Vagina (tissue), 2 donors: Measurements from ENCODE around the gene OPN1SW.

ENCODE experiments used
- CTCF ChIP-seq, 3 experiments: fragments of 450-650 bp in 2 of 3; fragments of 200-600 bp in 1 of 3; sonication (generic) in 1 of 3; IDR thresholded peaks; one replicate each; pipeline ENCODE4 v1.5.1; 2017 to 2019; ENCODE audit warnings: antibody characterized with exemption in 3 of 3, mild to moderate bottlenecking in 2 of 3, moderate library complexity in 2 of 3
- POLR2A ChIP-seq, 2 donors: fragments of 450-650 bp; IDR thresholded peaks; one replicate each; pipeline ENCODE4 v1.6.1; 2017; ENCODE audit warnings: antibody characterized with exemption in 2 of 2, mild to moderate bottlenecking in 2 of 2, moderate library complexity in 2 of 2

- no peak for TF ChIP-seq POLR2A (IDR thresholded peaks at IDR 0.05)
- TF ChIP-seq CTCF (IDR thresholded peaks at IDR 0.05): no peak
Observed at GRCh38 chr7:128737867-128738385, 37.7 kb downstream of the OPN1SW start.
